ENCODE results near the gene FIS1.

DNA sequence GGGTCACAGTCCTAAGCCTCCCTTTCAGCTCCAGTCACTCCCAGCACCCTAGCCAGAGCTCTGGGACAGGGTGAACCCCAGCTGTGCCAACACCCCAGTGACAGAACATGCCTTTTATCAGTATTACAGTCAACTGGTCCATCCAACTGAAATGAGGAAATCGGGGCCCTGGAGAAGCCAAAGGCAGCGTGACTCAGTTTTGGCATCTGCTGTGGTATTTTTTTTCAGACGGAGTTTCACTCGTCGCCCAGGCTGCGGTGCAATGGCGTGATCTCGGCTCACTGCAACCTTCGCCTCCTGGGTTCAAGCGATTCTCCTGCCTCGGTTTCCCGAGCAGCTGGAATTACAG, 3.9 kb downstream of the FIS1 start:
- no peak for TF ChIP-seq MXI1 (conservative IDR thresholded peaks at IDR 0.05; ENCODE audit: poor library complexity, severe bottlenecking)
- TF ChIP-seq, protein P1, sequence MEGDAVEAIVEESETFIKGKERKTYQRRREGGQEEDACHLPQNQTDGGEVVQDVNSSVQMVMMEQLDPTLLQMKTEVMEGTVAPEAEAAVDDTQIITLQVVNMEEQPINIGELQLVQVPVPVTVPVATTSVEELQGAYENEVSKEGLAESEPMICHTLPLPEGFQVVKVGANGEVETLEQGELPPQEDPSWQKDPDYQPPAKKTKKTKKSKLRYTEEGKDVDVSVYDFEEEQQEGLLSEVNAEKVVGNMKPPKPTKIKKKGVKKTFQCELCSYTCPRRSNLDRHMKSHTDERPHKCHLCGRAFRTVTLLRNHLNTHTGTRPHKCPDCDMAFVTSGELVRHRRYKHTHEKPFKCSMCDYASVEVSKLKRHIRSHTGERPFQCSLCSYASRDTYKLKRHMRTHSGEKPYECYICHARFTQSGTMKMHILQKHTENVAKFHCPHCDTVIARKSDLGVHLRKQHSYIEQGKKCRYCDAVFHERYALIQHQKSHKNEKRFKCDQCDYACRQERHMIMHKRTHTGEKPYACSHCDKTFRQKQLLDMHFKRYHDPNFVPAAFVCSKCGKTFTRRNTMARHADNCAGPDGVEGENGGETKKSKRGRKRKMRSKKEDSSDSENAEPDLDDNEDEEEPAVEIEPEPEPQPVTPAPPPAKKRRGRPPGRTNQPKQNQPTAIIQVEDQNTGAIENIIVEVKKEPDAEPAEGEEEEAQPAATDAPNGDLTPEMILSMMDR (IDR thresholded peaks at IDR 0.05; ENCODE audit: poor library complexity, severe bottlenecking) = no peak
- TF ChIP-seq EZH2 (IDR thresholded peaks at IDR 0.05; ENCODE audit: borderline replicate concordance, insufficient read depth, low read length, poor library complexity, severe bottlenecking) = no peak
- TF ChIP-seq EP300 (conservative IDR thresholded peaks at IDR 0.05; ENCODE audit: poor library complexity, severe bottlenecking) = no peak
- TF ChIP-seq SMC3 (conservative IDR thresholded peaks at IDR 0.05; ENCODE audit: poor library complexity) = no peak
- TF ChIP-seq TAF1 (IDR thresholded peaks at IDR 0.05; ENCODE audit: low read depth) = no peak
- TF ChIP-seq POLR2AphosphoS5 (IDR thresholded peaks at IDR 0.05) = no peak
- TF ChIP-seq, protein P2, sequence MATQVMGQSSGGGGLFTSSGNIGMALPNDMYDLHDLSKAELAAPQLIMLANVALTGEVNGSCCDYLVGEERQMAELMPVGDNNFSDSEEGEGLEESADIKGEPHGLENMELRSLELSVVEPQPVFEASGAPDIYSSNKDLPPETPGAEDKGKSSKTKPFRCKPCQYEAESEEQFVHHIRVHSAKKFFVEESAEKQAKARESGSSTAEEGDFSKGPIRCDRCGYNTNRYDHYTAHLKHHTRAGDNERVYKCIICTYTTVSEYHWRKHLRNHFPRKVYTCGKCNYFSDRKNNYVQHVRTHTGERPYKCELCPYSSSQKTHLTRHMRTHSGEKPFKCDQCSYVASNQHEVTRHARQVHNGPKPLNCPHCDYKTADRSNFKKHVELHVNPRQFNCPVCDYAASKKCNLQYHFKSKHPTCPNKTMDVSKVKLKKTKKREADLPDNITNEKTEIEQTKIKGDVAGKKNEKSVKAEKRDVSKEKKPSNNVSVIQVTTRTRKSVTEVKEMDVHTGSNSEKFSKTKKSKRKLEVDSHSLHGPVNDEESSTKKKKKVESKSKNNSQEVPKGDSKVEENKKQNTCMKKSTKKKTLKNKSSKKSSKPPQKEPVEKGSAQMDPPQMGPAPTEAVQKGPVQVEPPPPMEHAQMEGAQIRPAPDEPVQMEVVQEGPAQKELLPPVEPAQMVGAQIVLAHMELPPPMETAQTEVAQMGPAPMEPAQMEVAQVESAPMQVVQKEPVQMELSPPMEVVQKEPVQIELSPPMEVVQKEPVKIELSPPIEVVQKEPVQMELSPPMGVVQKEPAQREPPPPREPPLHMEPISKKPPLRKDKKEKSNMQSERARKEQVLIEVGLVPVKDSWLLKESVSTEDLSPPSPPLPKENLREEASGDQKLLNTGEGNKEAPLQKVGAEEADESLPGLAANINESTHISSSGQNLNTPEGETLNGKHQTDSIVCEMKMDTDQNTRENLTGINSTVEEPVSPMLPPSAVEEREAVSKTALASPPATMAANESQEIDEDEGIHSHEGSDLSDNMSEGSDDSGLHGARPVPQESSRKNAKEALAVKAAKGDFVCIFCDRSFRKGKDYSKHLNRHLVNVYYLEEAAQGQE (IDR thresholded peaks at IDR 0.05; ENCODE audit: borderline replicate concordance) = no peak
